Astrocyte (in vitro differentiated cells and primary cell): ENCODE results near the gene HS6ST2. TPM values are rescaled to one million over a fixed set of nuclear protein-coding genes. Genes with fewer than 3 reads are reported as not detected.

Experiments
- DNase-seq: peaks from one replicate; pipeline ENCODE4 v3.0.0-alpha.2; 2010; ENCODE audit warnings: low read depth
- FAIRE-seq: peaks from 2 replicates; lab custom pipeline; 2011; peaks lifted over from hg19 to GRCh38; lab: Jason Lieb, UNC
- H2AFZ ChIP-seq: 2 replicates; pipeline ENCODE4 v1.6.0; 2012; ENCODE audit warnings: low read depth, low read length, inconsistent platforms
- H3K27ac ChIP-seq: 2 replicates; pipeline ENCODE4 v1.5.1; 2011; ENCODE audit warnings: low read depth, low read length, inconsistent platforms
- H3K27me3 ChIP-seq: 2 replicates; pipeline ENCODE4 v1.6.0; 2011; ENCODE audit warnings: low read length, inconsistent platforms; ENCODE audit not compliant: insufficient read depth
- H3K36me3 ChIP-seq: 2 replicates; pipeline ENCODE4 v1.5.1; 2011; ENCODE audit warnings: low read length, inconsistent platforms; ENCODE audit not compliant: insufficient read depth
- H3K4me1 ChIP-seq: 2 replicates; pipeline ENCODE4 v1.5.1; 2011; ENCODE audit warnings: low read length, inconsistent platforms; ENCODE audit not compliant: insufficient read depth
- H3K4me2 ChIP-seq: 2 replicates; pipeline ENCODE4 v1.6.0; 2012; ENCODE audit warnings: low read length, inconsistent platforms
- H3K4me3 ChIP-seq: 2 replicates; pipeline ENCODE4 v1.5.1; 2011; ENCODE audit warnings: low read depth, mild to moderate bottlenecking, low read length, inconsistent platforms; ENCODE audit not compliant: insufficient read depth
- H3K79me2 ChIP-seq: 2 replicates; pipeline ENCODE4 v1.6.0; 2012; ENCODE audit warnings: mild to moderate bottlenecking, low read length, inconsistent platforms; ENCODE audit not compliant: insufficient read depth
- H3K9ac ChIP-seq: 2 replicates; pipeline ENCODE4 v1.6.0; 2012; ENCODE audit warnings: mild to moderate bottlenecking, low read length, inconsistent platforms
- H3K9me3 ChIP-seq: 2 replicates; pipeline ENCODE4 v1.5.1; 2012; ENCODE audit warnings: low read depth, mild to moderate bottlenecking, low read length, inconsistent platforms; ENCODE audit not compliant: insufficient read depth
- H4K20me1 ChIP-seq: 2 replicates; pipeline ENCODE4 v1.6.0; 2012; ENCODE audit warnings: low read length, inconsistent platforms; ENCODE audit not compliant: insufficient read depth
- H3K27ac Mint-ChIP-seq: one replicate; pipeline ENCODE4 v1.8.0; 2021; ENCODE audit warnings: mild to moderate bottlenecking, mixed read lengths; ENCODE audit not compliant: unreplicated experiment
- H3K27me3 Mint-ChIP-seq: one replicate; pipeline ENCODE4 v1.8.0; 2021; ENCODE audit warnings: low read depth, mixed read lengths; ENCODE audit not compliant: unreplicated experiment
- H3K36me3 Mint-ChIP-seq: one replicate; pipeline ENCODE4 v1.8.0; 2021; ENCODE audit warnings: low read depth, mixed read lengths; ENCODE audit not compliant: unreplicated experiment
- H3K4me1 Mint-ChIP-seq: one replicate; pipeline ENCODE4 v1.8.0; 2021; ENCODE audit warnings: low read depth, mixed read lengths; ENCODE audit not compliant: unreplicated experiment
- H3K4me3 Mint-ChIP-seq: one replicate; pipeline ENCODE4 v1.8.0; 2021; ENCODE audit warnings: mild to moderate bottlenecking, moderate library complexity, mixed read lengths; ENCODE audit not compliant: unreplicated experiment
- H3K9me3 Mint-ChIP-seq: one replicate; pipeline ENCODE4 v1.8.0; 2021; ENCODE audit warnings: mild to moderate bottlenecking, mixed read lengths; ENCODE audit not compliant: unreplicated experiment
- EZH2 ChIP-seq: IDR thresholded peaks from 2 replicates; pipeline ENCODE4 v1.6.1; 2012; ENCODE audit warnings: mild to moderate bottlenecking, low read length, inconsistent platforms; ENCODE audit not compliant: insufficient read depth
- total RNA-seq: library from RNA; stranded (reverse); gene quantifications from 2 replicates; pipeline ENCODE4 v1.2.1, GENCODE V29; 2021
- TF ChIP-seq, protein P1 (sequence below): IDR thresholded peaks from 2 replicates; pipeline ENCODE4 v1.5.1; 2011; ENCODE audit warnings: low read depth, mild to moderate bottlenecking, inconsistent platforms, low read length, moderate library complexity; ENCODE audit not compliant: insufficient read depth

Gene HS6ST2
- total RNA-seq, 1 donor from 2014 or later, result 12.9 TPM

DNA sequence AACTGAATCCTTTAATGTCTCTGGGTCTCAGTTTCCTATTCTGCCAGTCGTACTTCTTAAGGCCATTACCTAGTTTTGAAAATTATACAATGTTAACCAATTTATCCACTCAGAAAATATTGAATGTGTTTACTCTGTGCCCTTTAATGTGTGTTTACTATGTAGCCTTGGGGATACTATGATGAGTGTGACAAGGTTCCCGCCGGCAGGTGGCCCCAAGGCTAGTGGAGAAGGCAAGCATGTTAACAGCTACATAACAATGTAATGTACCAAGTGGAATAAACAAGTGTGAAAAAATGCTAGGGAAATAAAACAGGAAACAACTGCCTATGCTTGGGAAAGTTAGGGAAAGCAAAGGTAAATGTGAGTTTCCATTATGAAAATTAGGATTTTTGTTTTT lies 282.3 kb downstream of the HS6ST2 start:
- Mint-ChIP-seq H3K27me3 (no peaks in the 10 kb centered on the region), H3K36me3 (peaks cover 2% of the 10 kb centered on the region), H3K4me1 (peaks cover under 1% of the 10 kb centered on the region), H3K27ac (no peak overlapping the region), H3K9me3 (no peaks in the 10 kb centered on the region), H3K4me3 (no peak overlapping the region)
- Histone ChIP-seq H2AFZ (no peak overlapping the region), H3K36me3 (no peaks in the 10 kb centered on the region), H3K4me3 (no peak overlapping the region), H3K4me2 (no peak overlapping the region), H3K27me3 (no peaks in the 10 kb centered on the region), H3K9me3 (no peaks in the 10 kb centered on the region), H3K27ac (no peak overlapping the region), H3K9ac (no peak overlapping the region), H3K4me1 (no peaks in the 10 kb centered on the region), H3K79me2 (no peaks in the 10 kb centered on the region), H4K20me1 (no peaks in the 10 kb centered on the region)
- DNase-seq (no peak), FAIRE-seq (no peak)
- TF ChIP-seq, protein P1, sequence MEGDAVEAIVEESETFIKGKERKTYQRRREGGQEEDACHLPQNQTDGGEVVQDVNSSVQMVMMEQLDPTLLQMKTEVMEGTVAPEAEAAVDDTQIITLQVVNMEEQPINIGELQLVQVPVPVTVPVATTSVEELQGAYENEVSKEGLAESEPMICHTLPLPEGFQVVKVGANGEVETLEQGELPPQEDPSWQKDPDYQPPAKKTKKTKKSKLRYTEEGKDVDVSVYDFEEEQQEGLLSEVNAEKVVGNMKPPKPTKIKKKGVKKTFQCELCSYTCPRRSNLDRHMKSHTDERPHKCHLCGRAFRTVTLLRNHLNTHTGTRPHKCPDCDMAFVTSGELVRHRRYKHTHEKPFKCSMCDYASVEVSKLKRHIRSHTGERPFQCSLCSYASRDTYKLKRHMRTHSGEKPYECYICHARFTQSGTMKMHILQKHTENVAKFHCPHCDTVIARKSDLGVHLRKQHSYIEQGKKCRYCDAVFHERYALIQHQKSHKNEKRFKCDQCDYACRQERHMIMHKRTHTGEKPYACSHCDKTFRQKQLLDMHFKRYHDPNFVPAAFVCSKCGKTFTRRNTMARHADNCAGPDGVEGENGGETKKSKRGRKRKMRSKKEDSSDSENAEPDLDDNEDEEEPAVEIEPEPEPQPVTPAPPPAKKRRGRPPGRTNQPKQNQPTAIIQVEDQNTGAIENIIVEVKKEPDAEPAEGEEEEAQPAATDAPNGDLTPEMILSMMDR, result no peak
- no peak for TF ChIP-seq EZH2

DNA sequence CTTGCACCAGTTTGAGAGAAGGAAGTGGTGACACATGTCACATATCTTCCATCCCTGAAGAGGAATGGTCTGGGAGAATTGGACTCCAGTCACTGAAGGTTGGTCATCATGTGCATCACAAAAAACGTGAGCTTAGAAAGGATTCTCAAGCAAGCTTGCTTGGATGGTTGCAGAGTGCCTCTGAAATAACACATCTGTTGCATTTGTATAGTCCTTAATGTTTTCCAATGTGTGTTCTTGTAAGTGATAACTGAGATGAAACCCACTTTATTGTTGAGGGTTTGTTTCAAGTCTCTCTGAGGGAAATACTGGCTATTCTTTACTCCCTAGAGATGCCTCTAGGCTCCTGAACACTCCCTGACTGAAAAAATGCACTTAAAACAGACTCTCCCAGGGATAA lies 285.1 kb downstream of the HS6ST2 start:
- H3K27me3 ChIP-seq, result no peaks in the 10 kb centered on the region
- FAIRE-seq, result peak; percentile 63

DNA sequence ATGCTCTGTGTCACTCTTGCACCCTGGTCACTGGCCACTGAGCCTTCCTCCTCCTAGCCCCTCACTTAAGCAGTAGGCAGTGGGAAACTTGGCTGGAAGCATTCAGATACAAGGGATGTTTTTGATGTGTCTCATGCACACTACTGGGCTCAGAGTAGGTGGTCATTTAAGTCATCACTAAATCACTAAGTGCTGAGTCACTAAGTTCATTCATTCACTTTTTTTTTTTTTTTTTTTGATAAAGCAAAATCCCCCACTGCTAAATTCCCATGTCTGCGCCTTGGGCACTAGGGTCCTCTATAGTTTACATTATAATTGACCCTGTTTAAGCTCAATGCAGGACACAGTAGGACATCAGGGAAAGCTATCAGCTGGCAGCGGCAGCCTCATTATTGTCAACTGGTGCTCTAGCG lies 287.2 kb downstream of the HS6ST2 start:
- H3K9ac ChIP-seq, result no peak overlapping the region
- no peak overlapping the region for H3K4me2 ChIP-seq
- no peaks in the 10 kb centered on the region for H3K4me1 ChIP-seq
- no peaks in the 10 kb centered on the region for H3K9me3 ChIP-seq
- no peaks in the 10 kb centered on the region for H3K27me3 ChIP-seq
- H3K4me3 ChIP-seq, result no peak overlapping the region
- TF ChIP-seq, protein P1, result no peak
- TF ChIP-seq EZH2, result no peak
- no peaks in the 10 kb centered on the region for H3K9me3 Mint-ChIP-seq
- no peaks in the 10 kb centered on the region for H3K27me3 Mint-ChIP-seq
- no peak overlapping the region for H2AFZ ChIP-seq
- no peak overlapping the region for H3K27ac Mint-ChIP-seq
- no peaks in the 10 kb centered on the region for H3K36me3 Mint-ChIP-seq
- H3K36me3 ChIP-seq, result no peaks in the 10 kb centered on the region
- FAIRE-seq (peak; percentile 32), DNase-seq (peak; percentile 8)
- H3K79me2 ChIP-seq, result no peaks in the 10 kb centered on the region
- H3K4me3 Mint-ChIP-seq, result no peak overlapping the region
- H3K27ac ChIP-seq, result no peak overlapping the region
- H4K20me1 ChIP-seq, result no peaks in the 10 kb centered on the region
- H3K4me1 Mint-ChIP-seq, result peaks cover 9% of the 10 kb centered on the region

More for the DNA sequence above, 285.1 kb downstream of the HS6ST2 start:
- no peak for DNase-seq
- no peaks in the 10 kb centered on the region for H3K9me3 ChIP-seq
- H3K27ac ChIP-seq, result no peak overlapping the region
- Mint-ChIP-seq H3K27ac (no peak overlapping the region), H3K9me3 (no peaks in the 10 kb centered on the region), H3K27me3 (no peaks in the 10 kb centered on the region), H3K4me1 (peaks cover 9% of the 10 kb centered on the region), H3K4me3 (no peak overlapping the region), H3K36me3 (no peaks in the 10 kb centered on the region)
- H4K20me1 ChIP-seq, result no peaks in the 10 kb centered on the region
- H2AFZ ChIP-seq, result no peak overlapping the region
- no peaks in the 10 kb centered on the region for H3K4me1 ChIP-seq
- no peak overlapping the region for H3K9ac ChIP-seq
- H3K79me2 ChIP-seq, result no peaks in the 10 kb centered on the region
- no peaks in the 10 kb centered on the region for H3K36me3 ChIP-seq
- no peak overlapping the region for H3K4me2 ChIP-seq
- TF ChIP-seq, protein P1, result no peak
- no peak for TF ChIP-seq EZH2
- no peak overlapping the region for H3K4me3 ChIP-seq
